C4-2B (cell line): ENCODE measurements around the gene SEMA4D.

ENCODE experiments used
- H3K27ac ChIP-seq: fragments of 450-650 bp; 2 replicates; pipeline ENCODE4 v1.5.1; 2017
- ZFX ChIP-seq: fragments of 450-650 bp; IDR thresholded peaks from 2 replicates; pipeline ENCODE4 v1.6.1; 2017
- TF ChIP-seq, protein P1 (sequence below): fragments of 450-650 bp; conservative IDR thresholded peaks from 2 replicates; pipeline ENCODE4 v1.5.1; 2017; ENCODE audit warnings: mild to moderate bottlenecking

Gene SEMA4D

DNA sequence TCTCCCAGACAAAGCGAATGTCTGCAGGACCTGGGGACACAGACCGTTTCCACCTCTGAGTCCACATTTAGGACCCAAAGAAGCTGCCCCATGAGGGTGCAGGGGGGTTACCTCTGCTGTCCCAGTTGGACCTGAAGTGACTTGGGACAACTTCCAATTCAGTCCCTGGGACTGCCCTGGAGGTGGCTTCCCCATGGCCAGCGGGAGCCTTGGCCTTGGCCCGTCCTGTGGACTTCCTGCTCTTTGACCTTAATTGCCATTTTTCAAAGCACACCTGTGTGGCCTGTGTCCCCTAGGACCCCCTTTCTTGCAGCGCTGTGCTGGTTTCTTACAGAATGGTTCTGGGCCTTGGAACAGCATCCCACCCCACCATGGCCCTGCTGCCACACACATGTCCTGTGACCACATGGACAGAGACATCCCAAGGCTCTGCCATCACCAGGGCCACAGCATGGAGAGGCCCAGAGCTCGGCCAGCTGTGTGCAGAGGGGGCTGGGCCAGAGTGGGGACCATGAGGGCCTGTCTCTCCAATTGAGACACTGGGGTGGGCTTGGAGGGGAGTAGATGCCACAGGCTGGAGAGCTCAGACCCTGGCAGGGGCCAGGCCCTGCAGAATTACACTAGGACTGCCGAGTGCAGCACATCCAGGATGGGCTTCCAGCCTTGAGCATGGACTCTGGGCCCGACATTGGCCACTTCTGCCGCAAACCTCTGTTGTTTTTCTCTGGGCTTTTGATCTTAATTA lies 133.8 kb downstream of the SEMA4D start:
- no peak overlapping the region for H3K27ac ChIP-seq
- TF ChIP-seq ZFX: no peak

GRCh38 chr9:89363311-89363670 lies 134.6 kb downstream of the SEMA4D start:
- TF ChIP-seq ZFX: no peak
- TF ChIP-seq, protein P1, sequence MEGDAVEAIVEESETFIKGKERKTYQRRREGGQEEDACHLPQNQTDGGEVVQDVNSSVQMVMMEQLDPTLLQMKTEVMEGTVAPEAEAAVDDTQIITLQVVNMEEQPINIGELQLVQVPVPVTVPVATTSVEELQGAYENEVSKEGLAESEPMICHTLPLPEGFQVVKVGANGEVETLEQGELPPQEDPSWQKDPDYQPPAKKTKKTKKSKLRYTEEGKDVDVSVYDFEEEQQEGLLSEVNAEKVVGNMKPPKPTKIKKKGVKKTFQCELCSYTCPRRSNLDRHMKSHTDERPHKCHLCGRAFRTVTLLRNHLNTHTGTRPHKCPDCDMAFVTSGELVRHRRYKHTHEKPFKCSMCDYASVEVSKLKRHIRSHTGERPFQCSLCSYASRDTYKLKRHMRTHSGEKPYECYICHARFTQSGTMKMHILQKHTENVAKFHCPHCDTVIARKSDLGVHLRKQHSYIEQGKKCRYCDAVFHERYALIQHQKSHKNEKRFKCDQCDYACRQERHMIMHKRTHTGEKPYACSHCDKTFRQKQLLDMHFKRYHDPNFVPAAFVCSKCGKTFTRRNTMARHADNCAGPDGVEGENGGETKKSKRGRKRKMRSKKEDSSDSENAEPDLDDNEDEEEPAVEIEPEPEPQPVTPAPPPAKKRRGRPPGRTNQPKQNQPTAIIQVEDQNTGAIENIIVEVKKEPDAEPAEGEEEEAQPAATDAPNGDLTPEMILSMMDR: no peak
- H3K27ac ChIP-seq: no peak overlapping the region

DNA sequence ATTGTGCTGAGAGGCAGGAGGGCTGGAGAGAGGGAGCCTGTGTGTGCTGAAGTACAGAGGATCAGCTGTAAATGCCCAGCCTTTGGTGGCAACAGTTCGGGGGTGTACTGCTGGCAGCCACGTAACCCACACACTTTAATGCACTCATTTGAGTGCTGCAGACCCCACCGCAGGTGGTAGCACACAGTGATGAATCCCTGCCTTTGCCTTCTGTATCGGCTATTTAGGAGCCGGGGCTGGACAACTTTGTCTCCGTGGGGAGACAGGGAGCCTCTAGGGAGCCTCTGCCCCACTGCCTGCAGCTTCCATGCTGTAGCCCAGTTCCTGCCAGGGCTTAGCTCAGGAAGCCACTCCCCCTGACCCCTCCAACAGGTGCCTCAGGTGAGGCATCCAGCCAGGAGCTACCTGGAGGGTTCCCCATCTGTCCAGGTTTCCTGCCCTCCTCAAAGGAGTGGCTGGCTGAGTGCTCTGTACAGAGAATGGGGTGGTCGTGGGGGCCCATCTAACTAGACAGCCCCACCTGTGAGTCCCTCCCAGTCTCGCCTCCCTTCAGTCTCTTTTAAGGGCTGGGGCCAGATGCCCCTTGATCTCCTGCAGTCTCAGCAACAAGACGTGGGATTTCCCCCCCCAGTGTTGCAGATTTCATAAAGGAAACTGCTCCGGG lies 135.1 kb downstream of the SEMA4D start:
- no peak for TF ChIP-seq ZFX
- TF ChIP-seq, protein P1: no peak
- no peak overlapping the region for H3K27ac ChIP-seq

GRCh38 chr9:89361816-89362646 lies 135.9 kb downstream of the SEMA4D start:
- H3K27ac ChIP-seq: no peak overlapping the region
- no peak for TF ChIP-seq ZFX
- TF ChIP-seq, protein P1: no peak

DNA sequence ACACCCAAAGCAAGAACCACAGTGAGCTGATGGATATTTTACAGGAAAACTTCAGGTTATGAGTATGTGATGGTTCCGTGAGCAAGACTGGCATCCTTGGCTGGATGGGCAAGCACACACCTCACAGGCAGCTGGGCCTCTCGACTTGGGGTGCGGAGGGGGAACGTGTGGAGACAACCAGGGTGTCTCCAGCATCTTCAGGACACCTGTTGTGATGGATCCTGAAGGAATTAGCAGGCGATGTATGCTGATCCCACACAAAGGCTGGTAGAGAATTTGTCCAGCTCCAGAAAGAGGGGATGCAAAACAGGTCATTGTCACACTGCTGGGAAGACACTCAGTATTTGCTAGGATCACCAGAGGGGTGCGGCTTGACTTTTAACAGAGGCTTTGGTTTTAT lies 136.9 kb downstream of the SEMA4D start:
- TF ChIP-seq, protein P1: no peak
- no peak for TF ChIP-seq ZFX
- H3K27ac ChIP-seq: no peak overlapping the region

GRCh38 chr9:89360465-89360864 lies 137.4 kb downstream of the SEMA4D start:
- TF ChIP-seq, protein P1: no peak
- TF ChIP-seq ZFX: no peak
- no peak overlapping the region for H3K27ac ChIP-seq

DNA sequence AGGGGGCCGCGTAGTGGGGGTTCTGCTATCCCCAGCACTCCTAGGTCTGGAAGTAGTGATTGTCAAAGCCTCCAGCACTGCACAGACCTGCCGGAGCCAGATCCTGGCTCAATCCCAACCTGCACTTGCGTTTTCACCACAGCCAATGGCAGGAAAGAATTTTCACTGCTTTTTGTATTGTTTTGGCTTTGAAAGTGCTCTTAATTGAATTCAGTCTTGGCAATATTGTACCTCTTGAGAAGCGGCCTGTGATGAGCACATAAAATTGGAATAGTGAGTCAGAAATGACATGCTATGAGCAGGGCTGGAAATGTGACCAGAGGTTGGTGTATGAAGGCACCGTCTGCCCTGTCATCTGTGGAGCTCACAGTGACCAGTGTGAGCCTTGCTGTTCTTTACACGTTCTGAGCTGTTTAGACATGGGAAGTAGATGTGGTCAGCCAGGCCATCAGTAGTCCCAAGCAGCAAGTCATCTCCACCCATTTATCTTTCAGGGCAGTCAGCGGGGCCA lies 138.1 kb downstream of the SEMA4D start:
- H3K27ac ChIP-seq: no peak overlapping the region
- TF ChIP-seq ZFX: no peak
- TF ChIP-seq, protein P1: no peak
